ENCODE data around the gene TXLNG.

- no peak for TF ChIP-seq CTCF (IDR thresholded peaks at IDR 0.05)
- no peak for TF ChIP-seq POLR2A (IDR thresholded peaks at IDR 0.05)
Observed at GRCh38 chrX:16807976-16808542, 21.8 kb downstream of the TXLNG start.
